Adrenal gland (tissue), 12 donors: ENCODE results near the gene KATNA1. TPM values are rescaled to one million over a fixed set of nuclear protein-coding genes. Genes with fewer than 3 reads are reported as not detected.
"Not testable (repeated sequence)": the region's sequence is repeated elsewhere in the genome, so short reads cannot be mapped to it uniquely, and the experiment has no call there.

Source experiments
- DNase-seq, 7 donors: peaks; one replicate each; pipeline ENCODE4 v3.0.0-alpha.2; 2019 to 2020
- H3K27ac ChIP-seq, 5 donors: fragments of 200-600 bp; sonication (generic) in 4 of 5; 1 replicate in 3 of 5; 2 replicates in 2 of 5; pipeline versions ENCODE4 v1.5.1 to v1.8.0; 2016 to 2020; ENCODE audit warnings: mild to moderate bottlenecking in 1 of 5
- H3K27me3 ChIP-seq: fragments of 200-600 bp; 2 replicates; pipeline ENCODE4 v1.8.0; 2021
- H3K36me3 ChIP-seq, 2 donors: fragments of 200-600 bp; replicated peaks in 1 of 2; 1 replicate in 1 of 2; 2 replicates in 1 of 2; pipeline versions ENCODE4 v1.5.1 to v1.8.0; 2018 to 2022
- H3K4me1 ChIP-seq, 2 donors: fragments of 200-600 bp; replicated peaks in 1 of 2; 1 replicate in 1 of 2; 2 replicates in 1 of 2; pipeline versions ENCODE4 v1.5.1 to v1.8.0; 2018 to 2021
- H3K4me3 ChIP-seq, 4 donors: fragments of 200-600 bp; sonication (generic) in 3 of 4; one replicate each; pipeline ENCODE4 v1.5.1; 2016 to 2018
- H3K9me3 ChIP-seq, 3 donors: fragments of 200-600 bp; sonication (generic) in 1 of 3; replicated peaks in 1 of 3; 1 replicate in 2 of 3; 2 replicates in 1 of 3; pipeline versions ENCODE4 v1.5.1 to v1.8.0; 2016 to 2021
- CTCF ChIP-seq, 6 experiments: fragments of 450-650 bp in 4 of 6; fragments of 200-600 bp in 2 of 6; sonication (generic) in 1 of 6; IDR thresholded peaks; 1 replicate in 5 of 6; 2 replicates in 1 of 6; pipeline versions ENCODE4 v1.5.1 to v1.8.0; 2016 to 2021; ENCODE audit warnings: antibody characterized with exemption in 6 of 6, mild to moderate bottlenecking in 2 of 6, moderate library complexity in 1 of 6
- POLR2A ChIP-seq, 2 donors: fragments of 450-650 bp; IDR thresholded peaks; one replicate each; pipeline ENCODE4 v1.6.1; 2017; ENCODE audit warnings: antibody characterized with exemption in 2 of 2, mild to moderate bottlenecking in 2 of 2, moderate library complexity in 1 of 2
- WGBS, 4 donors: extraction: QIAGEN DNeasy Blood & Tissue Kit in 2 of 4; methylation state at CpG; one replicate each; pipeline versions ENCODE4 v1.1.5 to v1.1.7; 2013 to 2017; 5-methylcytosine and 5-hydroxymethylcytosine counted together
- intact Hi-C, 2 donors: fragments of 100-400 bp; cut with DNase I; formaldehyde crosslinking; loops; one replicate each; pipeline versions ENCODE4 v1.14.1 to v1.15.0; 2022 to 2023
- polyA plus RNA-seq, 3 donors: library from polyadenylated mRNA; stranded (reverse); fragments of 200-250 nt in 2 of 3; fragments of 350-450 nt in 1 of 3; fragmentation: Illumina TruSeq in 1 of 3; extraction: RNeasy Lipid Tissue Mini Kit (QIAGEN cat#74804) in 1 of 3; gene quantifications; one replicate each; pipeline ENCODE4 v1.2.3, GENCODE V29; 2013 to 2014
- total RNA-seq, 9 donors: library from RNA; depleted of rRNA in 4 of 9; stranded (reverse); fragments of >200 nt in 4 of 9; fragments of 120-200 nt in 1 of 9; fragmentation: NEBNext Ultra II Directional in 1 of 9; extraction: Animal tissue kit (Norgen Biotek cat#: 25700) in 1 of 9; gene quantifications; one replicate each; pipeline versions ENCODE4 v1.1.0 to v1.2.4, GENCODE V29; 2013 to 2023
- donor health status: healthy with polysubstance abuse.
- donor health status: Bipolar disorder and iron deficiency.
- donor health status: DM: yes; HTN: yes; CAD: no.
- donor health status: DM: no; HTN: no; CAD: no.
- donor health status: DM: no; HTN: no; CAD: no.
- donor health status: DM: yes; HTN: yes; CAD: no.

KATNA1 gene
- total and polyA plus RNA-seq, 12 donors, result 6.9 to 24.2 (median 11.4) TPM

DNA sequence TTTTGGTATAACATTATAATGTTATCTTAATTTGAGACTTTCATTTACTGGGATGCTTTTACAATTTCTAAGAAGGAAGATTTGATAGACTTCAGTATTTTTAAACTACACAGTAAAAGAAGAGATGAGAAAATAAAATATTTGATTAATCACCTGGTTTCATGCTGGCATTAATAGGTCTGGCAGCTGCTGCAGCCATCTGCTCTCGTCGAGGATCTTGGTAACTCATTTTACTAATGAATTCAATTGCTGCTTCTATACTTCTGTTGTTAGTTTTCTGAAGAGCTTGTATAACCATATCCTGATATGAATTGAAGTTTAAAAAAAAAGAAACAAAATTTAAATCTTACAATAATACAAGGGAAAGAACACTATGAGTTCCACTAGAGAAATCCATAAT, 46.4 kb upstream of the KATNA1 start:
- Histone ChIP-seq H3K27me3 (no peaks in the 10 kb centered on the region), H3K36me3 (peaks cover 0 to 30% of the 10 kb centered on the region in 2 donors), H3K27ac (no peak overlapping the region), H3K4me3 (no peak overlapping the region), H3K9me3 (no peaks in the 10 kb centered on the region), H3K4me1 (peaks cover 0 to 12% of the 10 kb centered on the region in 2 donors)
- WGBS, 4 donors, result 64 to 84% (median 74%) methylated on average over 2 of the region's 2 CpGs
- TF ChIP-seq POLR2A (IDR thresholded peaks at IDR 0.05), result no peak
- TF ChIP-seq CTCF (IDR thresholded peaks at IDR 0.05), result no peak
- DNase-seq, result no peak
- intact Hi-C loops, result no loop called here

DNA sequence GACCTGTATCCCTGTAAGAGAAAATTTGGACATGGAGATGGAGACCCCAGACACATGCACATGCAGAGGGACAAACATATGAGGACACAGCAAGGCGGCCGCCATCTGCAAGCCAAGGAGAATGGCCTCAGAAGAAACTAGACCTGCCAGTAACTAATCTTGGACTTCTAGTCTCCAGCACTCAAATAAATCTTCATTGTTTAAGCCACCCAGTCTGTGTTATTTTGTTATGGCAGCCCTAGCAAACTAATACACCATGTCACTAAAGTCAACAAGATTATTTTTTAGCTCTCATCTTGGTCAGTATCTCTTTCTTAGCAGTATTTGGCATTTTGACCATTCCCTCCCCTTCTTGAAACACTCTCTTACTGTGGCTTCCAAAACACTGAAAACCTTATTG, 42.7 kb upstream of the KATNA1 start:
- H3K27ac ChIP-seq, result no peak overlapping the region
- peaks cover 0 to 30% of the 10 kb centered on the region in 2 donors for H3K36me3 ChIP-seq
- 79 to 99% (median 94%) methylated on average over 2 of the region's 2 CpGs; no CpG with 5 or more reads in 1 of the 4 donors for WGBS, 4 donors

GRCh38 chr6:149686230-149686629, 37.7 kb upstream of the KATNA1 start:
- H3K27me3 ChIP-seq, result no peaks in the 10 kb centered on the region
- TF ChIP-seq CTCF (IDR thresholded peaks at IDR 0.05), result no peak
- no peaks in the 10 kb centered on the region for H3K4me1 ChIP-seq
- H3K27ac ChIP-seq, result no peak overlapping the region
- H3K9me3 ChIP-seq, result no peaks in the 10 kb centered on the region
- peaks cover 0 to 26% of the 10 kb centered on the region in 2 donors for H3K36me3 ChIP-seq
- intact Hi-C loops, result no loop called here
- no peak overlapping the region for H3K4me3 ChIP-seq
- 79 to 93% (median 87%) methylated on average over 7 of the region's 7 CpGs for WGBS, 4 donors
- no peak for DNase-seq

More for the DNA sequence above, 42.7 kb upstream of the KATNA1 start:
- Histone ChIP-seq H3K4me3 (no peak overlapping the region), H3K27me3 (no peaks in the 10 kb centered on the region), H3K9me3 (no peaks in the 10 kb centered on the region), H3K4me1 (no peaks in the 10 kb centered on the region)
- no peak for TF ChIP-seq POLR2A (IDR thresholded peaks at IDR 0.05)
- TF ChIP-seq CTCF (IDR thresholded peaks at IDR 0.05), result no peak
- intact Hi-C loops, result no loop called here
- DNase-seq, result no peak

- intact Hi-C loops, result no loop called here
- Histone ChIP-seq H3K27ac (no peak overlapping the region), H3K4me3 (no peak overlapping the region), H3K27me3 (no peaks in the 10 kb centered on the region), H3K4me1 (no peaks in the 10 kb centered on the region), H3K9me3 (peaks cover 0 to 8% (median 0%) of the 10 kb centered on the region in 3 donors), H3K36me3 (peaks cover 0 to 20% of the 10 kb centered on the region in 2 donors)
- DNase-seq, result no peak
- WGBS, 4 donors, result 94 to 98% (median 97%) methylated on average over 4 of the region's 4 CpGs
- TF ChIP-seq CTCF (IDR thresholded peaks at IDR 0.05) (no peak), POLR2A (IDR thresholded peaks at IDR 0.05) (no peak)
These were observed 34.8 kb upstream of the KATNA1 start for GRCh38 chr6:149683256-149683859.

DNA sequence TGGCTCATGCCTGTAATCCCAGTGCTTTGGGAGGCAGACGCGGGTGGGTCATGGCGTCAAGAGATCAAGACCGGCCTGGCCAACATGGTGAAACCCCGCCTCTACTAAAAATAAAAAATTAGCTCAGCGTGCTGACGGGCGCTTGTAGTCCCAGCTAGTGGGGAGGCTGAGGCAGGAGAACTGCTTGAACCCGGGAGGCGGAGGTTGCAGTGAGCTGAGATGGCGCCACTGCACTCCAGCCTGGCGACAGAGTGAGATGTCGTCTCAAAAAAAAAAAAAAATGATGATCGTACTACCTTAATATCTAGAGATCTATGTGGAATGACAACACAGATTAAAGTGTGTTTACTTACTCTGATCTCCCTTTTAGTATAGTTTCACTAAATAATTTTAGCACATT, 33.3 kb upstream of the KATNA1 start:
- peaks cover 0 to 24% of the 10 kb centered on the region in 2 donors for H3K36me3 ChIP-seq
- DNase-seq, H3K27ac ChIP-seq, H3K4me1 ChIP-seq, H3K27me3 ChIP-seq, intact Hi-C loops, H3K4me3 ChIP-seq, H3K9me3 ChIP-seq: not testable (repeated sequence)
- WGBS, 4 donors, result 95 to 98% (median 96%) methylated on average over 14 of the region's 14 CpGs
